ENCODE measurements around the gene CHRNA7.
"Not testable (repeated sequence)": the region's sequence is repeated elsewhere in the genome, so short reads cannot be mapped to it uniquely, and the experiment has no call there.

GRCh38 chr15:32162143-32162542, 131.8 kb downstream of the CHRNA7 start:
- not testable (repeated sequence) for TF ChIP-seq CTCF (IDR thresholded peaks at IDR 0.05); ZFX (IDR thresholded peaks at IDR 0.05; ENCODE audit: borderline replicate concordance)
